IMR-90 (cell line): ENCODE results near the gene TNK1. TPM values are rescaled to one million over a fixed set of nuclear protein-coding genes. Genes with fewer than 3 reads are reported as not detected.

ENCODE experiments used
- ATAC-seq: fragments of 200-7000 bp; cut with Tn5 transposase; 2 replicates; pipeline ENCODE4 v1.9.1; 2020; ENCODE audit warnings: low read depth, mild to moderate bottlenecking, moderate library complexity
- BruUV-seq: library from RNA; stranded (reverse); fragments of 400-500 nt; replicated peaks from 2 replicates; lab custom pipeline; 2021; lab: Mats Ljungman, UMichigan
- CTCF ChIA-PET: fragments of 300-600 bp; formaldehyde crosslinking; extraction: SDS; loops from one replicate; lab custom pipeline; 2021; ENCODE audit warnings: antibody characterized with exemption; lab: Yijun Ruan, JAX
- POLR2A ChIA-PET: fragments of 300-600 bp; sonication (Branson Sonifier 250); formaldehyde crosslinking; loops from one replicate; lab custom pipeline; 2022; ENCODE audit warnings: antibody characterized with exemption; ENCODE audit not compliant: unreplicated experiment; lab: Charles Lee
- DNase-seq: peaks from one replicate; pipeline ENCODE4 v3.0.0; 2013
- H2AFZ ChIP-seq: replicated peaks from 2 replicates; pipeline ENCODE3; 2013; ENCODE audit warnings: low read length, mild to moderate bottlenecking; ENCODE audit not compliant: poor library complexity
- H2AK5ac ChIP-seq: 2 replicates; pipeline ENCODE4 v1.6.1; 2013; ENCODE audit warnings: low read depth, low read length, inconsistent platforms
- H2AK9ac ChIP-seq: replicated peaks from 2 replicates; pipeline ENCODE3; 2013; ENCODE audit warnings: mild to moderate bottlenecking, low read depth, low read length, moderate library complexity; ENCODE audit not compliant: poor library complexity
- H2BK120ac ChIP-seq: 2 replicates; pipeline ENCODE4 v1.6.1; 2013; ENCODE audit warnings: low read depth, low read length, inconsistent platforms
- H2BK15ac ChIP-seq: 3 replicates; pipeline ENCODE4 v1.6.1; 2013; ENCODE audit warnings: low read depth, low read length, inconsistent platforms
- H2BK20ac ChIP-seq: 2 replicates; pipeline ENCODE4 v1.6.1; 2013; ENCODE audit warnings: low read depth, mild to moderate bottlenecking, inconsistent platforms, low read length, moderate library complexity
- H2BK5ac ChIP-seq: 2 replicates; pipeline ENCODE4 v1.6.1; 2013; ENCODE audit warnings: mild to moderate bottlenecking, low read depth, low read length, inconsistent platforms; ENCODE audit not compliant: poor library complexity, severe bottlenecking
- H3K14ac ChIP-seq: replicated peaks from 2 replicates; pipeline ENCODE4 v1.6.1; 2013; ENCODE audit warnings: low read depth, low read length, inconsistent platforms
- H3K18ac ChIP-seq: 2 replicates; pipeline ENCODE4 v1.6.1; 2013; ENCODE audit warnings: low read depth, low read length, control low read depth
- H3K23ac ChIP-seq: 2 replicates; pipeline ENCODE4 v1.6.1; 2013; ENCODE audit warnings: low read depth, low read length, inconsistent platforms
- H3K27ac ChIP-seq: 2 replicates; pipeline ENCODE4 v1.5.1; 2013; ENCODE audit warnings: mild to moderate bottlenecking, control low read depth, low read length; ENCODE audit not compliant: insufficient read depth
- H3K27me3 ChIP-seq: 2 replicates; pipeline ENCODE4 v1.6.1; 2013; ENCODE audit warnings: low read length; ENCODE audit not compliant: control insufficient read depth, insufficient read depth
- H3K36me3 ChIP-seq: 2 replicates; pipeline ENCODE4 v1.6.1; 2013; ENCODE audit warnings: low read length, mixed read lengths; ENCODE audit not compliant: control insufficient read depth, insufficient read depth
- H3K4ac ChIP-seq: 2 replicates; pipeline ENCODE4 v1.6.1; 2013; ENCODE audit warnings: low read depth, low read length, inconsistent platforms
- H3K4me1 ChIP-seq: 2 replicates; pipeline ENCODE4 v1.6.1; 2013; ENCODE audit warnings: low read length, mixed read lengths; ENCODE audit not compliant: control insufficient read depth, insufficient read depth
- H3K4me2 ChIP-seq: 2 replicates; pipeline ENCODE4 v1.6.1; 2013; ENCODE audit warnings: low read depth, mild to moderate bottlenecking, control low read depth, low read length, moderate library complexity
- H3K4me3 ChIP-seq: 2 replicates; pipeline ENCODE4 v1.5.1; 2013; ENCODE audit warnings: low read depth, mild to moderate bottlenecking, control low read depth, low read length, moderate library complexity; ENCODE audit not compliant: insufficient read depth
- H3K56ac ChIP-seq: 2 replicates; pipeline ENCODE4 v1.6.1; 2013; ENCODE audit warnings: low read length, inconsistent platforms; ENCODE audit not compliant: insufficient read depth; ENCODE audit errors: extremely low read depth
- H3K79me1 ChIP-seq, 2 experiments: 2 replicates each; pipeline ENCODE4 v1.6.1; 2013; ENCODE audit warnings: low read length in 2 of 2, inconsistent platforms in 1 of 2, low read depth in 1 of 2
- H3K9ac ChIP-seq: 2 replicates; pipeline ENCODE4 v1.6.1; 2013; ENCODE audit warnings: low read depth, low read length, control low read depth
- H3K9me1 ChIP-seq: 2 replicates; pipeline ENCODE4 v1.6.1; 2013; ENCODE audit warnings: low read length, inconsistent platforms; ENCODE audit not compliant: insufficient read depth
- H3K9me3 ChIP-seq: 2 replicates; pipeline ENCODE4 v1.6.1; 2013; ENCODE audit warnings: low read length; ENCODE audit not compliant: control insufficient read depth, insufficient read depth
- H4K20me1 ChIP-seq: 2 replicates; pipeline ENCODE4 v1.6.1; 2013; ENCODE audit warnings: low read length, inconsistent platforms; ENCODE audit not compliant: insufficient read depth
- H4K5ac ChIP-seq: 2 replicates; pipeline ENCODE4 v1.6.1; 2013; ENCODE audit warnings: mild to moderate bottlenecking, low read depth, low read length, control low read depth
- H4K8ac ChIP-seq, 2 experiments: 2 replicates each; pipeline ENCODE4 v1.6.1; 2013; ENCODE audit warnings: low read depth in 2 of 2, low read length in 2 of 2, control low read depth in 1 of 2, inconsistent platforms in 1 of 2
- H4K91ac ChIP-seq: 2 replicates; pipeline ENCODE4 v1.6.1; 2013; ENCODE audit warnings: low read depth, low read length, inconsistent platforms; ENCODE audit not compliant: insufficient read depth
- CTCF ChIP-seq: conservative IDR thresholded peaks from 2 replicates; pipeline ENCODE4 v1.5.1; 2012; ENCODE audit warnings: mild to moderate bottlenecking, low read depth, low read length, improper control_type of control experiment
- WGBS, 2 experiments: methylation state at CpG; one replicate each; pipeline versions ENCODE4 v1.1.5 to v1.1.7; 2013; ENCODE audit warnings: missing lambda C conversion rate in 2 of 2; ENCODE audit not compliant: insufficient read length in 1 of 2; ENCODE audit errors: extremely low coverage in 2 of 2; 5-methylcytosine and 5-hydroxymethylcytosine counted together
- dilution Hi-C: fragments of 300-500 bp; cut with HindIII; formaldehyde crosslinking; loops from one replicate; pipeline ENCODE4 v1.14.3; 2018; ENCODE audit warnings: low sequenced_read_pairs; ENCODE audit not compliant: unreplicated experiment
- in situ Hi-C: fragments of 300-500 bp; cut with MboI; formaldehyde crosslinking; loops from 3 replicates; pipeline ENCODE4 v1.14.3; 2019; ENCODE audit warnings: low sequenced_read_pairs, inconsistent platforms, mixed read lengths
- intact Hi-C: fragments of 100-400 bp; cut with micrococcal nuclease; formaldehyde crosslinking; loops from 2 replicates; pipeline ENCODE4 v1.10.0; 2022
- polyA plus RNA-seq, 3 experiments: library from polyadenylated mRNA; depleted of rRNA; stranded (reverse); fragments of >200 nt; gene quantifications; 2 replicates each; pipeline ENCODE4 v1.2.3, GENCODE V29; 2012; ENCODE audit warnings: low replicate concordance in 1 of 3
- total RNA-seq: library from RNA; depleted of rRNA; stranded (reverse); fragments of >200 nt; gene quantifications from 2 replicates; pipeline ENCODE4 v1.2.3, GENCODE V29; 2012

The TNK1 gene
- total and polyA plus RNA-seq, 2 of the 4 experiments (the other 2 are of a cell fraction), result 0.44 to 0.54 TPM

GRCh38 chr17:7341842-7342241 lies 39.0 kb upstream of the TNK1 start:
- POLR2A ChIA-PET, result no interaction called here

More at GRCh38 chr17:7341842-7342241, 39.0 kb upstream of the TNK1 start:
- Histone ChIP-seq H4K91ac (no peak overlapping the region), H3K9ac (no peak overlapping the region), H3K4me3 (no peak overlapping the region), H3K9me3 (no peaks in the 10 kb centered on the region), H3K23ac (no peak overlapping the region), H4K8ac (no peak overlapping the region), H3K9me1 (no peaks in the 10 kb centered on the region), H4K5ac (no peak overlapping the region), H3K27ac (no peak overlapping the region), H3K4me2 (no peak overlapping the region), H3K18ac (no peak overlapping the region), H2AK9ac (no peak overlapping the region), H3K4ac (no peak overlapping the region), H2AK5ac (no peak overlapping the region), H2BK15ac (no peak overlapping the region), H3K79me1 (no peaks in the 10 kb centered on the region), H3K14ac (no peak overlapping the region), H2BK5ac (no peak overlapping the region), H4K20me1 (peaks cover 4% of the 10 kb centered on the region), H2AFZ (no peak overlapping the region), H3K27me3 (peaks cover 24% of the 10 kb centered on the region), H2BK20ac (no peak overlapping the region), H3K56ac (no peak overlapping the region), H3K36me3 (no peaks in the 10 kb centered on the region), H3K4me1 (no peaks in the 10 kb centered on the region), H2BK120ac (no peak overlapping the region)
- no peak for TF ChIP-seq CTCF
- CTCF ChIA-PET, result no interaction called here
- in situ Hi-C loops, result no loop called here
- dilution Hi-C loops, result no loop called here
- 90% methylated on average over 8 of the region's 13 CpGs; no CpG with 5 or more reads in 1 of the 2 experiments for WGBS, 2 experiments
- intact Hi-C loops, result no loop called here
- DNase-seq (no peak), ATAC-seq (no peak)
- BruUV-seq, result no TSS peak
